ENCODE data around the gene MYLK4.

MYLK4 gene

GRCh38 chr6:2745246-2745645, 5.5 kb downstream of the MYLK4 start:
- TF ChIP-seq CTCF (IDR thresholded peaks at IDR 0.05; ENCODE audit: low read depth, low read length, missing control alignments): no peak
- no peak for DNase-seq (ENCODE audit: extremely low read depth, low read depth)
- H3K4me3 ChIP-seq (replicated peaks; ENCODE audit: low read depth, low read length): no peak overlapping the region

GRCh38 chr6:2744778-2745177, 5.9 kb downstream of the MYLK4 start:
- TF ChIP-seq CTCF (IDR thresholded peaks at IDR 0.05; ENCODE audit: low read depth, low read length, missing control alignments): no peak
- H3K4me3 ChIP-seq (replicated peaks; ENCODE audit: low read depth, low read length): no peak overlapping the region
- DNase-seq (ENCODE audit: extremely low read depth, low read depth): no peak

GRCh38 chr6:2744209-2744771, 6.4 kb downstream of the MYLK4 start:
- no peak for TF ChIP-seq CTCF (IDR thresholded peaks at IDR 0.05; ENCODE audit: low read depth, low read length, missing control alignments)
- no peak for DNase-seq (ENCODE audit: extremely low read depth, low read depth)
- H3K4me3 ChIP-seq (replicated peaks; ENCODE audit: low read depth, low read length): no peak overlapping the region

GRCh38 chr6:2743280-2744208, 7.2 kb downstream of the MYLK4 start:
- TF ChIP-seq CTCF (IDR thresholded peaks at IDR 0.05; ENCODE audit: low read depth, low read length, missing control alignments): no peak
- no peak for DNase-seq (ENCODE audit: extremely low read depth, low read depth)
- H3K4me3 ChIP-seq (replicated peaks; ENCODE audit: low read depth, low read length): no peak overlapping the region

- no peak for DNase-seq (ENCODE audit: extremely low read depth, low read depth)
- TF ChIP-seq CTCF (IDR thresholded peaks at IDR 0.05; ENCODE audit: low read depth, low read length, missing control alignments): no peak
- H3K4me3 ChIP-seq (replicated peaks; ENCODE audit: low read depth, low read length): no peak overlapping the region
These were observed 9.0 kb downstream of the MYLK4 start for GRCh38 chr6:2741756-2742155.

- no peak overlapping the region for H3K4me3 ChIP-seq (replicated peaks; ENCODE audit: low read depth, low read length)
- DNase-seq (ENCODE audit: extremely low read depth, low read depth): no peak
- no peak for TF ChIP-seq CTCF (IDR thresholded peaks at IDR 0.05; ENCODE audit: low read depth, low read length, missing control alignments)
These were observed 10.1 kb downstream of the MYLK4 start for GRCh38 chr6:2740581-2740980.
